GM12891 (cell line): ENCODE data around the gene CTBP2.

Source experiments
- DNase-seq: peaks from one replicate; pipeline ENCODE4 v3.0.0; 2011; ENCODE audit warnings: low spot score; ENCODE audit not compliant: insufficient read length
- FAIRE-seq: peaks from 2 replicates; lab custom pipeline; 2011; peaks lifted over from hg19 to GRCh38; lab: Jason Lieb, UNC
- PAX5 ChIP-seq: IDR thresholded peaks from 2 replicates; pipeline ENCODE4 v1.6.1; 2011; ENCODE audit warnings: low read length, moderate library complexity, mild to moderate bottlenecking; ENCODE audit not compliant: insufficient read depth, severe bottlenecking
- POLR2A ChIP-seq: IDR thresholded peaks from 2 replicates; pipeline ENCODE4 v1.6.1; 2011; ENCODE audit warnings: low read depth, low read length, control low read depth
- POLR2AphosphoS5 ChIP-seq: IDR thresholded peaks from 2 replicates; pipeline ENCODE4 v1.6.1; 2011; ENCODE audit warnings: low read depth, low read length, control low read depth
- POU2F2 ChIP-seq: IDR thresholded peaks from 2 replicates; pipeline ENCODE4 v1.6.1; 2011; ENCODE audit warnings: low read depth, mild to moderate bottlenecking, control low read depth, low read length, moderate library complexity
- SPI1 ChIP-seq: IDR thresholded peaks from 2 replicates; pipeline ENCODE4 v1.6.1; 2011; ENCODE audit warnings: low read depth, low read length, control low read depth
- TAF1 ChIP-seq: IDR thresholded peaks from 2 replicates; pipeline ENCODE4 v1.6.1; 2011; ENCODE audit warnings: low read depth, low read length, control low read depth

The CTBP2 gene

DNA sequence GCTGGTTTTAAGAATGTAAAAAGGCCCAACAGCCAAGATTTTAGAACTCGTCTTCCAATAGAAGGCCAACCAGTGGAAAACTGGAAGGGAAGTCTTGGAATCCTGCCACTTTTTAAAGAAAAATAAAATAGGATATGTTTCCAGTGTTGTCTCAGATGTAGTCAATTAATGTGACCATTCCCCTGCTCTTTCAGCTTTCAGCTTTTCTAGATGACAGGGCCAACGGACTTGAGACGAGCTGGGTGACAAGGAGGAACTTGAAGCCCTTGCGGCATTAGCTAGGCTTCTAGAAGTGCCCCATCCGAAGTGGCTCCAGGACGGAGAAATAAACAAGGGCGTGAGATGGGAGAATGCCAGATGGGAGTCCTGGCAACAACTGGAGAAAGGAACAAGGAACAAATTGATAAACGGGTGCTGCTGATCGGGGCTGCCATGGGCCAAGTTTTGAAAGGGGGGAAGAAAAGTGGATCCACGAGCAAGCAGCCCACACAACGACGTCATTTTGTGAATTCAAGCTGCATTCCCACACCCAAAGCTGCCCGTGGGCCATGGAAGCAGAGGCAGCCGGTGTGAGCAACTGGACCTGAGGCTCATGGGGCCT lies 42.3 kb downstream of the CTBP2 start:
- TF ChIP-seq POLR2A (no peak), POLR2AphosphoS5 (no peak), SPI1 (no peak), PAX5 (no peak), POU2F2 (no peak), TAF1 (no peak)
- no peak for DNase-seq
- FAIRE-seq = no peak

GRCh38 chr10:125116652-125117310 lies 43.6 kb downstream of the CTBP2 start:
- TF ChIP-seq POLR2A (no peak), PAX5 (no peak), POU2F2 (no peak), SPI1 (no peak)
- DNase-seq (no peak), FAIRE-seq (no peak)

DNA sequence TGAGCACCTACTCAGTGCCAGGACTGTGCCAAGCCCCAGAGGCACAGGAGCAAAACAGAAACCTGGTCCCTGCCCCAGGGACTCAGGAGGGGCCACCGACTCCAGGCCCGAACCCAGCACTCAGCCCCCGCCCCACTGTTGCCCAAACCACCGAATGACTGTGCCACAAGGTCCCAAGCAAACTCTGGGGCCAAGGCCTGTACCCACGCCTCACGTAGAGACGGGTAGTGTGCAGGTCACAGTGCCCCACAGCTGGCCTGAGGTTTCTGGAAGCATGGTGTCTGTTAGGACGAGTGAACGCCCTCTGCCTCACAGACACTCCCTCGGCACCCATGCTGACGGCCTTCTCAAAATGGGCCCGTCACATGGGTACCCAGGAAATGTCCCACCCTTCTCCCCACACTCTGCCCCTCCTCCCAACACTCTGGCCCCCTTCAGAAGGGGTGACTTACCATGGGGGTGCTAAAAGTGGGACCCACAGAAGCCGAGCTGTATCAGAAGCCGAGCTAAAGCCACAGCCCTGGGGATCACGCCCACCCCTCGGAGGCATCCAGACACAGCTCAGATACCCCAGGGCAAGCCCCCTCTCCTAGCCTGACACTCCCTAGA lies 44.2 kb downstream of the CTBP2 start:
- DNase-seq (no peak), FAIRE-seq (no peak)
- TF ChIP-seq POLR2A (no peak), POLR2AphosphoS5 (no peak), POU2F2 (no peak), TAF1 (no peak), SPI1 (no peak), PAX5 (no peak)

DNA sequence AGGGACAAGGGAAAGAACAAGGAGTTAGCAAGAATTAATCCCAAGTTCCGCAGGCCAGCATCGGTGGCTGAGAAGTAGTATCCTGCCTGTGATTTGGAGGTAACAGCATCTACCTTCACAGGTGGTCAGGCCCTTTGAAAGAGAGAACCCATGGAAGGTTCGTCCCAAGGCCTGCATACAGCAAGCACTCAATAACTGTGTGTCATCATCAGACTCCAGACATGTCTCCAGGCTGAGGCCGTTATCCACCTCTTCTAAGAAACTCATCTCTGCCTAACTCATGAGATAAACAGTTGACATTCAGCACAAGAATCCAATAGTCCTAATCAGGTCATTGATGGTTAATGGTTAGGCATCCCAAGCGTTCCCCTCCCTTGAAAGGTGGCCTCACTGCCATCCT lies 45.0 kb downstream of the CTBP2 start:
- FAIRE-seq = no peak
- TF ChIP-seq PAX5 = no peak
- no peak for TF ChIP-seq POLR2A
- no peak for TF ChIP-seq SPI1
- TF ChIP-seq POLR2AphosphoS5 = no peak
- no peak for TF ChIP-seq TAF1
- TF ChIP-seq POU2F2 = no peak
- DNase-seq = no peak

GRCh38 chr10:125114761-125115391 lies 45.5 kb downstream of the CTBP2 start:
- FAIRE-seq (no peak), DNase-seq (no peak)
- TF ChIP-seq SPI1 (no peak), POLR2AphosphoS5 (no peak), POLR2A (no peak), POU2F2 (no peak), PAX5 (no peak), TAF1 (no peak)

- no peak for FAIRE-seq
- TF ChIP-seq POU2F2 (no peak), POLR2AphosphoS5 (no peak)
- DNase-seq = no peak
Observed at GRCh38 chr10:125113691-125114371, 46.5 kb downstream of the CTBP2 start.

DNA sequence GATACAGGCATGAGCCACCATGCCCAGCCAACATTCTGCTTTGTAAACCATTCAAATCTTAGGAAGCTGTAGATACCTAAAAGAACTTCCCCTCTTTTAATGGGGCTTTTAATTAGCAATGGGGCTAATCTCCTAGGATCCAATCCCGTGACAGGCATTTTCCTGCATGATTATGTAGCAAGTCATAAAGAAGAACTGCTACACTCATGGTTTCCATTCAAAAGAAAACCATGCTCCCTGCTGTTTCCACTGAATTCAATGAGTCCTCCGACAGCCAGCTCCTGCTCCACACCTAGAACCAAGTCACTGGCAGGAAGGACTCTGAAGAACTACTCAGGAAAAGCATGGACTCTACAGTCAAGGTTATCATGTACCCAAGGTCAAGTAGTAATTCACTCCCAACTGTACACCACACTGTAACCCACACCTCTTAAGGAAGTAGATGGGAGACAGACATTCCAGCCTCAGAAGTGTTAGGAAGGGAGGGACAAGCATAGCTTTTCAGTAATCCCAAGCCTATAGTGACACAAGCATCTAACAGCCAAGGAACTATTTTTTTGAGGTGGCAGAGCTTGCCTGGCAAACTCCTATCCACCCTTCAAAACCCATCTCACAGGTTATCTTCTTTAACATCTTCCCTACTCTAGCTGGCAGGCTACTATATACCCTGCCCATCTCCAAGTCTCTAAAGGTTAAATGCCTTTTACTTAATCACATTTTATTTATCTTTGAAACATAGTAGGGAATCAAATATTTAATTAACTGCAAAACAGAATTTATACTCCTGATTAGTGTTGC lies 47.5 kb downstream of the CTBP2 start:
- no peak for DNase-seq
- FAIRE-seq = no peak
- no peak for TF ChIP-seq POLR2AphosphoS5
- no peak for TF ChIP-seq POU2F2
- no peak for TF ChIP-seq TAF1
- TF ChIP-seq POLR2A = no peak
- TF ChIP-seq SPI1 = no peak
- TF ChIP-seq PAX5 = no peak

DNA sequence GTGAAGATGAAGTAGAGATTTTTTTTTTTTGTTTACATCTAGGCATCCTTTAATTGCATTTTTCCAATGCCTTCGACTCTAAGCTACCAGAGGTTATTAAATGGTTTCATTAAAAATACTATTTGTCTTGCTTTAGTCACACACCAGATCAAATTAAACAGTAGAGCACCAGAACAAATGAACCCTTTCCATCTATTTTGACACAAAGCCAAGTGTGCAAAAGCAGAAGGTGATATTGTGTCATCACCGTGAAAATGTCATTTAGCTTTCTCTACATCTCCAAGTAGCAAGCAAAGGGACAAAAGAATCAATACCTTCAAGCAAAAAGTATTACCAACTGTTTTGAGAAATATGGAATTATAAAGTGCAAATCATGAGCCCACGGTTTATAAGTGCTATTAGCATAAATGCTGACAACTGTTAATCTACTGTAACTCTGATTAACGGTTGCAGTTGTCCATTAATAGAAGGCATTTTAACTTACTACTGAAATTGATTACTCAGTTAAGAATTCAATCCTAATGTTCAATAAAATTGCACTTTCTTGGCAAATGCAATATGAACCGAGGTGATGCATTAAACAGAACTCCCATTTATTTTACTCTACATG lies 49.1 kb downstream of the CTBP2 start:
- no peak for DNase-seq
- TF ChIP-seq POLR2AphosphoS5 (no peak), TAF1 (no peak), POLR2A (no peak), SPI1 (no peak), POU2F2 (no peak), PAX5 (no peak)

More for the DNA sequence above, 49.1 kb downstream of the CTBP2 start:
- no peak for FAIRE-seq
